ENCODE data around the gene SPC25.
A peak's percentile ranks its signal among the peaks of the same experiment; 100 is the strongest.

Gene SPC25

GRCh38 chr2:168890006-168890782, at the start of gene SPC25:
Gene SPC25 (minus strand): TSS chr2:168890430. CDS start chr2:168889519, 911 bp downstream.
- no peaks in the 10 kb centered on the region for H3K9me3 ChIP-seq (ENCODE audit: insufficient read depth, low read length)
- peak within 1 kb of the TSS; percentile 76 for H3K9ac ChIP-seq (ENCODE audit: low read length)
- peak within 1 kb of the TSS; percentile 98 for H2AFZ ChIP-seq (ENCODE audit: low read depth, low read length)
- peak within 1 kb of the TSS; percentile 85 for H3K4me3 ChIP-seq (ENCODE audit: low read length)
- H3K4me1 ChIP-seq (ENCODE audit: low read length) = peaks cover 9% of the 10 kb centered on the region
- peak within 1 kb of the TSS; percentile 88 for H3K4me2 ChIP-seq (ENCODE audit: low read length)
- H4K20me1 ChIP-seq (ENCODE audit: insufficient read depth, low read length) = no peaks in the 10 kb centered on the region
- H3K27me3 ChIP-seq (ENCODE audit: low read depth, low read length) = no peaks in the 10 kb centered on the region
- H3K36me3 ChIP-seq (replicated peaks; ENCODE audit: low read depth, low read length) = peaks cover 13% of the 10 kb centered on the region
- TF ChIP-seq CTCF (IDR thresholded peaks at IDR 0.05; ENCODE audit: low read depth, low read length) = no peak
- no peak for TF ChIP-seq EZH2phosphoT487 (IDR thresholded peaks at IDR 0.05; ENCODE audit: low read depth)
- H3K27ac ChIP-seq (ENCODE audit: low read length) = peak within 1 kb of the TSS; percentile 15; the same call in 1 of the 2 replicates
- H3K79me2 ChIP-seq (ENCODE audit: low read length) = peaks cover 12% of the 10 kb centered on the region

GRCh38 chr2:168939918-168940317, 49.7 kb upstream of the SPC25 start:
- H4K20me1 ChIP-seq (ENCODE audit: insufficient read depth, low read length) = no peaks in the 10 kb centered on the region

GRCh38 chr2:168939061-168939460, 48.8 kb upstream of the SPC25 start:
- peaks cover 20% of the 10 kb centered on the region for H3K4me1 ChIP-seq (ENCODE audit: low read length)
- no peaks in the 10 kb centered on the region for H3K79me2 ChIP-seq (ENCODE audit: low read length)
- H3K36me3 ChIP-seq (replicated peaks; ENCODE audit: low read depth, low read length) = no peaks in the 10 kb centered on the region
- H3K27me3 ChIP-seq (ENCODE audit: low read depth, low read length) = no peaks in the 10 kb centered on the region
- no peaks in the 10 kb centered on the region for H3K9me3 ChIP-seq (ENCODE audit: insufficient read depth, low read length)
- no peak overlapping the region for H3K9ac ChIP-seq (ENCODE audit: low read length)
- TF ChIP-seq EZH2phosphoT487 (IDR thresholded peaks at IDR 0.05; ENCODE audit: low read depth) (no peak), CTCF (IDR thresholded peaks at IDR 0.05; ENCODE audit: low read depth, low read length) (no peak)
- H3K4me2 ChIP-seq (ENCODE audit: low read length) = no peak overlapping the region
- no peak overlapping the region for H3K4me3 ChIP-seq (ENCODE audit: low read length)
- H3K27ac ChIP-seq (ENCODE audit: low read length) = no peak overlapping the region
- H2AFZ ChIP-seq (ENCODE audit: low read depth, low read length) = no peak overlapping the region
- H4K20me1 ChIP-seq (ENCODE audit: insufficient read depth, low read length) = no peaks in the 10 kb centered on the region

More at GRCh38 chr2:168939918-168940317, 49.7 kb upstream of the SPC25 start:
- Histone ChIP-seq H3K4me1 (ENCODE audit: low read length) (peaks cover 20% of the 10 kb centered on the region), H3K79me2 (ENCODE audit: low read length) (no peaks in the 10 kb centered on the region), H3K9me3 (ENCODE audit: insufficient read depth, low read length) (no peaks in the 10 kb centered on the region), H2AFZ (ENCODE audit: low read depth, low read length) (no peak overlapping the region), H3K4me3 (ENCODE audit: low read length) (no peak overlapping the region), H3K9ac (ENCODE audit: low read length) (no peak overlapping the region), H3K36me3 (replicated peaks; ENCODE audit: low read depth, low read length) (no peaks in the 10 kb centered on the region), H3K27me3 (ENCODE audit: low read depth, low read length) (no peaks in the 10 kb centered on the region), H3K4me2 (ENCODE audit: low read length) (peak overlapping the region; percentile 38), H3K27ac (ENCODE audit: low read length) (peak overlapping the region; percentile 24; the same call in 1 of the 2 replicates)
- TF ChIP-seq EZH2phosphoT487 (IDR thresholded peaks at IDR 0.05; ENCODE audit: low read depth) (no peak), CTCF (IDR thresholded peaks at IDR 0.05; ENCODE audit: low read depth, low read length) (no peak)

- TF ChIP-seq EZH2phosphoT487 (IDR thresholded peaks at IDR 0.05; ENCODE audit: low read depth) = no peak
- no peak for TF ChIP-seq CTCF (IDR thresholded peaks at IDR 0.05; ENCODE audit: low read depth, low read length)
- H3K4me2 ChIP-seq (ENCODE audit: low read length) = no peak overlapping the region
- no peak overlapping the region for H2AFZ ChIP-seq (ENCODE audit: low read depth, low read length)
- H4K20me1 ChIP-seq (ENCODE audit: insufficient read depth, low read length) = no peaks in the 10 kb centered on the region
- no peaks in the 10 kb centered on the region for H3K36me3 ChIP-seq (replicated peaks; ENCODE audit: low read depth, low read length)
- no peaks in the 10 kb centered on the region for H3K9me3 ChIP-seq (ENCODE audit: insufficient read depth, low read length)
- no peaks in the 10 kb centered on the region for H3K27me3 ChIP-seq (ENCODE audit: low read depth, low read length)
- peaks cover 20% of the 10 kb centered on the region for H3K4me1 ChIP-seq (ENCODE audit: low read length)
- H3K9ac ChIP-seq (ENCODE audit: low read length) = no peak overlapping the region
- no peaks in the 10 kb centered on the region for H3K79me2 ChIP-seq (ENCODE audit: low read length)
- H3K4me3 ChIP-seq (ENCODE audit: low read length) = no peak overlapping the region
- H3K27ac ChIP-seq (ENCODE audit: low read length) = no peak overlapping the region
Observed at GRCh38 chr2:168935810-168936581, 45.8 kb upstream of the SPC25 start.
